Skeletal muscle tissue (tissue), 4 donors: ENCODE results near the gene REG3G. TPM values are rescaled to one million over a fixed set of nuclear protein-coding genes. Genes with fewer than 3 reads are reported as not detected.

ENCODE experiments used
- H3K27ac ChIP-seq: one replicate; pipeline ENCODE4 v1.7.0; 2013; ENCODE audit warnings: mild to moderate bottlenecking, low read depth, low read length, inconsistent platforms
- H3K27me3 ChIP-seq, 3 donors: one replicate each; pipeline ENCODE4 v1.7.0; 2013; ENCODE audit warnings: low read length in 3 of 3; ENCODE audit not compliant: control insufficient read depth in 3 of 3, insufficient read depth in 3 of 3
- H3K36me3 ChIP-seq, 3 donors: one replicate each; pipeline ENCODE4 v1.7.0; 2013; ENCODE audit warnings: low read length in 3 of 3; ENCODE audit not compliant: control insufficient read depth in 3 of 3, insufficient read depth in 3 of 3
- H3K4me1 ChIP-seq, 3 donors: one replicate each; pipeline ENCODE4 v1.7.0; 2013; ENCODE audit warnings: low read length in 3 of 3, mild to moderate bottlenecking in 3 of 3; ENCODE audit not compliant: control insufficient read depth in 3 of 3, insufficient read depth in 3 of 3
- H3K4me3 ChIP-seq, 3 donors: one replicate each; pipeline ENCODE4 v1.7.0; 2013; ENCODE audit warnings: low read length in 3 of 3
- H3K9ac ChIP-seq, 3 donors: one replicate each; pipeline ENCODE4 v1.7.0; 2013; ENCODE audit warnings: low read length in 3 of 3, mild to moderate bottlenecking in 3 of 3, moderate library complexity in 2 of 3, low read depth in 1 of 3
- H3K9me3 ChIP-seq, 3 donors: one replicate each; pipeline ENCODE4 v1.7.0; 2013; ENCODE audit warnings: low read length in 3 of 3; ENCODE audit not compliant: control insufficient read depth in 3 of 3
- total RNA-seq: library from RNA; depleted of rRNA; stranded (reverse); fragments of >200 nt; gene quantifications from one replicate; pipeline ENCODE4 v1.2.3, GENCODE V29; 2014
- donor health status: Osteomylitis.

The REG3G gene
- not detected for total RNA-seq

GRCh38 chr2:79025421-79025820, at the start of gene REG3G:
REG3G (plus strand) TSS chr2:79025702; CDS start chr2:79026094, 392 bp downstream.
- Histone ChIP-seq H3K36me3 (no peaks in the 10 kb centered on the region), H3K4me1 (no peaks in the 10 kb centered on the region), H3K27me3 (no peaks in the 10 kb centered on the region), H3K9ac (no peak within 1 kb of the TSS), H3K27ac (no peak within 1 kb of the TSS), H3K9me3 (no peaks in the 10 kb centered on the region), H3K4me3 (no peak within 1 kb of the TSS)

GRCh38 chr2:78977661-78978145, 47.8 kb upstream of the REG3G start:
- Histone ChIP-seq H3K4me3 (no peak overlapping the region), H3K36me3 (no peaks in the 10 kb centered on the region), H3K27me3 (peaks cover 0 to 4% (median 0%) of the 10 kb centered on the region in 3 donors), H3K27ac (no peak overlapping the region), H3K9me3 (no peaks in the 10 kb centered on the region), H3K4me1 (no peaks in the 10 kb centered on the region), H3K9ac (no peak overlapping the region)

- H3K4me1 ChIP-seq, result no peaks in the 10 kb centered on the region
- H3K27me3 ChIP-seq, result peaks cover 0 to 4% (median 0%) of the 10 kb centered on the region in 3 donors
Measured at GRCh38 chr2:78978340-78978739, 47.2 kb upstream of the REG3G start.

GRCh38 chr2:78979380-78980151, 45.9 kb upstream of the REG3G start:
- Histone ChIP-seq H3K27ac (no peak overlapping the region), H3K4me1 (no peaks in the 10 kb centered on the region), H3K4me3 (no peak overlapping the region)

More at GRCh38 chr2:78978340-78978739, 47.2 kb upstream of the REG3G start:
- H3K9me3 ChIP-seq, result no peaks in the 10 kb centered on the region
- H3K4me3 ChIP-seq, result no peak overlapping the region
- H3K9ac ChIP-seq, result no peak overlapping the region
- H3K36me3 ChIP-seq, result no peaks in the 10 kb centered on the region
- H3K27ac ChIP-seq, result no peak overlapping the region

GRCh38 chr2:78980152-78980465, 45.4 kb upstream of the REG3G start:
- Histone ChIP-seq H3K9me3 (no peaks in the 10 kb centered on the region), H3K9ac (no peak overlapping the region), H3K4me3 (no peak overlapping the region), H3K4me1 (no peaks in the 10 kb centered on the region), H3K36me3 (no peaks in the 10 kb centered on the region), H3K27me3 (peaks cover 0 to 4% (median 0%) of the 10 kb centered on the region in 3 donors), H3K27ac (no peak overlapping the region)

More at GRCh38 chr2:78979380-78980151, 45.9 kb upstream of the REG3G start:
- Histone ChIP-seq H3K36me3 (no peaks in the 10 kb centered on the region), H3K27me3 (peaks cover 0 to 4% (median 0%) of the 10 kb centered on the region in 3 donors), H3K9me3 (no peaks in the 10 kb centered on the region), H3K9ac (no peak overlapping the region)

- no peaks in the 10 kb centered on the region for H3K4me1 ChIP-seq
- no peak overlapping the region for H3K9ac ChIP-seq
- no peak overlapping the region for H3K4me3 ChIP-seq
- H3K9me3 ChIP-seq, result no peaks in the 10 kb centered on the region
- H3K27me3 ChIP-seq, result peaks cover 0 to 4% (median 0%) of the 10 kb centered on the region in 3 donors
- no peaks in the 10 kb centered on the region for H3K36me3 ChIP-seq
- H3K27ac ChIP-seq, result no peak overlapping the region
Measured at GRCh38 chr2:78980871-78981270, 44.6 kb upstream of the REG3G start.

- Histone ChIP-seq H3K9ac (no peak overlapping the region), H3K36me3 (no peaks in the 10 kb centered on the region), H3K9me3 (no peaks in the 10 kb centered on the region), H3K4me1 (no peaks in the 10 kb centered on the region), H3K27ac (no peak overlapping the region), H3K4me3 (no peak overlapping the region), H3K27me3 (peaks cover 0 to 4% (median 0%) of the 10 kb centered on the region in 3 donors)
Measured at GRCh38 chr2:78982638-78983330, 42.7 kb upstream of the REG3G start.

- no peaks in the 10 kb centered on the region for H3K9me3 ChIP-seq
- no peaks in the 10 kb centered on the region for H3K4me1 ChIP-seq
- H3K36me3 ChIP-seq, result no peaks in the 10 kb centered on the region
- no peak overlapping the region for H3K4me3 ChIP-seq
- H3K9ac ChIP-seq, result no peak overlapping the region
- no peak overlapping the region for H3K27ac ChIP-seq
- H3K27me3 ChIP-seq, result peaks cover 0 to 4% (median 0%) of the 10 kb centered on the region in 3 donors
Measured at GRCh38 chr2:78984386-78984785, 41.1 kb upstream of the REG3G start.

GRCh38 chr2:78985558-78985957, 39.9 kb upstream of the REG3G start:
- Histone ChIP-seq H3K9ac (no peak overlapping the region), H3K9me3 (no peaks in the 10 kb centered on the region), H3K27me3 (peaks cover 0 to 4% (median 0%) of the 10 kb centered on the region in 3 donors), H3K27ac (no peak overlapping the region), H3K4me3 (no peak overlapping the region), H3K36me3 (no peaks in the 10 kb centered on the region), H3K4me1 (no peaks in the 10 kb centered on the region)

GRCh38 chr2:78989051-78989450, 36.5 kb upstream of the REG3G start:
- H3K27me3 ChIP-seq, result peaks cover 16 to 20% (median 18%) of the 10 kb centered on the region in 3 donors
- H3K27ac ChIP-seq, result no peak overlapping the region
- no peak overlapping the region for H3K4me3 ChIP-seq
- H3K9ac ChIP-seq, result no peak overlapping the region
- H3K9me3 ChIP-seq, result no peaks in the 10 kb centered on the region
- peaks cover 0 to 9% (median 8%) of the 10 kb centered on the region in 3 donors for H3K4me1 ChIP-seq
- H3K36me3 ChIP-seq, result no peaks in the 10 kb centered on the region
